ENCODE results near the gene SAMM50.

DNA sequence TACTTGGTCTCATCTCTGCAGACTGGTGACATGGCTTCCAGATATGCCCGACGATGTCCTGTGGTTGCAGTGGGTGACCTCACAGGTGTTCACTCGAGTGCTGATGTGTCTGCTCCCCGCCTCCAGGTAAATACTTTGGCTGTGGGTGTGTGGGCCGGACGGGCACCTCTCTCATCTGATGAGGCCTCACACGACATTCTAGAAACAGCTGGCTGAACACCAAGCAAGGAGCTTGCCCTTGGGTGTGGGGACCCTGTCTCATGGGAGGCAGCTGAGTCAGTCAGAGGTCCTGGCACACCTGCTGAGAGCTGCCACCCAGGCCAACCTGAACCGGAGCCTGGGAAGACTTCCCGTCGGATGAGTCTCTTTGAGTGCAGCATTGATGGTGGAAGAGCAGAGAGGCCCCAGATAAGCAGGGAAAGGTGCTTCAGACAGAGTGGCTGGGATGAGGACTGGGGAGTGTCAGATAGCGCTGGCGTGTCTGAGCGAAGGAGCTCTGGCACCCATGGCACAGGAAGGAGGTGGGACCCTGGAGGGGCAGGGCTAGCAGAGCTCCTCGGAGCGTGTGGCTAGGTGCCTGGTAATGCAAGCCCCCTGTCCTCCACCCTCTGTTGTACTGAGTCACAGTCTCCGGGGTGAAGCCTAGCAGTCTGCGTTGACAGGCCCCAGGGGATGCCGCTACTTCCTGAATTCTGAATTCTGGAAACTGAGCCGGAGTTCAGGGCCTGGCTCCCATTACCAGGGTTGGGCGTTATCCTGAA, 10.4 kb upstream of the SAMM50 start:
- TF ChIP-seq EZH2 (IDR thresholded peaks at IDR 0.05; ENCODE audit: insufficient read depth, poor library complexity, severe bottlenecking) (no peak), EZH2phosphoT487 (IDR thresholded peaks at IDR 0.05; ENCODE audit: insufficient read depth, low read depth) (no peak)

Data from GM23248 (cell line).